ENCODE data around the gene CORO1A. TPM values are rescaled to one million over a fixed set of nuclear protein-coding genes. Genes with fewer than 3 reads are reported as not detected.

Gene CORO1A
- total RNA-seq, 1 experiment from 2014 or later = 10.3 TPM

- Histone ChIP-seq H3K27ac (ENCODE audit: low read length) (no peak overlapping the region), H2AFZ (ENCODE audit: low read length) (no peak overlapping the region), H3K9me2 (replicated peaks; ENCODE audit: low read length) (no peaks in the 10 kb centered on the region), H3K4me3 (ENCODE audit: low read length) (no peak overlapping the region), H3K9me3 (ENCODE audit: low read length) (no peaks in the 10 kb centered on the region), H4K20me1 (ENCODE audit: low read length) (no peaks in the 10 kb centered on the region), H3K79me2 (ENCODE audit: low read length) (no peaks in the 10 kb centered on the region), H3F3A (ENCODE audit: low read length, unreplicated experiment) (no peaks in the 10 kb centered on the region), H3K4me2 (ENCODE audit: low read length) (no peak overlapping the region), H3K36me3 (ENCODE audit: low read depth, low read length) (no peaks in the 10 kb centered on the region), H3K27me3 (ENCODE audit: low read length) (no peaks in the 10 kb centered on the region), H3K4me1 (ENCODE audit: insufficient read depth, low read length) (no peaks in the 10 kb centered on the region), H3K9ac (ENCODE audit: low read length) (no peak overlapping the region)
- ChIA-PET CTCF (no interaction called here), POLR2A (ENCODE audit: unreplicated experiment) (no interaction called here)
- TF ChIP-seq EZH2phosphoT487 (IDR thresholded peaks at IDR 0.05; ENCODE audit: borderline replicate concordance, low read length) = no peak
- no peak for TF ChIP-seq CTCF (conservative IDR thresholded peaks at IDR 0.05; ENCODE audit: low read depth, low read length)
- TF ChIP-seq EZH2 (IDR thresholded peaks at IDR 0.05; ENCODE audit: low read length, unreplicated experiment) = no peak
- no TSS peak for BruUV-seq (replicated peaks)
- intact Hi-C loops (cut with micrococcal nuclease) = no loop called here
- no peak for ATAC-seq
- no peak for DNase-seq
Measured at GRCh38 chr16:30144917-30145316, 38.5 kb upstream of the CORO1A start.

GRCh38 chr16:30145657-30146056 lies 37.7 kb upstream of the CORO1A start:
- Histone ChIP-seq H3K79me2 (ENCODE audit: low read length) (no peaks in the 10 kb centered on the region), H2AFZ (ENCODE audit: low read length) (no peak overlapping the region), H3K27ac (ENCODE audit: low read length) (no peak overlapping the region), H3K4me3 (ENCODE audit: low read length) (no peak overlapping the region), H3K9me3 (ENCODE audit: low read length) (no peaks in the 10 kb centered on the region), H3K36me3 (ENCODE audit: low read depth, low read length) (no peaks in the 10 kb centered on the region), H3K9me2 (replicated peaks; ENCODE audit: low read length) (no peaks in the 10 kb centered on the region), H3K4me1 (ENCODE audit: insufficient read depth, low read length) (no peaks in the 10 kb centered on the region), H3K4me2 (ENCODE audit: low read length) (no peak overlapping the region), H3K27me3 (ENCODE audit: low read length) (no peaks in the 10 kb centered on the region), H4K20me1 (ENCODE audit: low read length) (no peaks in the 10 kb centered on the region), H3F3A (ENCODE audit: low read length, unreplicated experiment) (no peaks in the 10 kb centered on the region), H3K9ac (ENCODE audit: low read length) (no peak overlapping the region)
- TF ChIP-seq EZH2phosphoT487 (IDR thresholded peaks at IDR 0.05; ENCODE audit: borderline replicate concordance, low read length) (no peak), CTCF (conservative IDR thresholded peaks at IDR 0.05; ENCODE audit: low read depth, low read length) (no peak), EZH2 (IDR thresholded peaks at IDR 0.05; ENCODE audit: low read length, unreplicated experiment) (no peak)
- intact Hi-C loops (cut with micrococcal nuclease) = no loop called here
- no TSS peak for BruUV-seq (replicated peaks)
- DNase-seq (no peak), ATAC-seq (no peak)
- ChIA-PET POLR2A (ENCODE audit: unreplicated experiment) (no interaction called here), CTCF (no interaction called here)

- Histone ChIP-seq H3K27ac (ENCODE audit: low read length) (no peak overlapping the region), H3K36me3 (ENCODE audit: low read depth, low read length) (no peaks in the 10 kb centered on the region), H3K79me2 (ENCODE audit: low read length) (no peaks in the 10 kb centered on the region), H3K9ac (ENCODE audit: low read length) (no peak overlapping the region), H3K4me1 (ENCODE audit: insufficient read depth, low read length) (no peaks in the 10 kb centered on the region), H3K27me3 (ENCODE audit: low read length) (no peaks in the 10 kb centered on the region), H3K4me2 (ENCODE audit: low read length) (no peak overlapping the region), H3K9me3 (ENCODE audit: low read length) (no peaks in the 10 kb centered on the region), H2AFZ (ENCODE audit: low read length) (no peak overlapping the region), H3F3A (ENCODE audit: low read length, unreplicated experiment) (no peaks in the 10 kb centered on the region), H3K4me3 (ENCODE audit: low read length) (no peak overlapping the region), H4K20me1 (ENCODE audit: low read length) (no peaks in the 10 kb centered on the region), H3K9me2 (replicated peaks; ENCODE audit: low read length) (no peaks in the 10 kb centered on the region)
- intact Hi-C loops (cut with micrococcal nuclease) = no loop called here
- no TSS peak for BruUV-seq (replicated peaks)
- TF ChIP-seq EZH2phosphoT487 (IDR thresholded peaks at IDR 0.05; ENCODE audit: borderline replicate concordance, low read length) = no peak
- no peak for TF ChIP-seq CTCF (conservative IDR thresholded peaks at IDR 0.05; ENCODE audit: low read depth, low read length)
- no peak for TF ChIP-seq EZH2 (IDR thresholded peaks at IDR 0.05; ENCODE audit: low read length, unreplicated experiment)
- ChIA-PET POLR2A (ENCODE audit: unreplicated experiment) (no interaction called here), CTCF (no interaction called here)
- ATAC-seq (no peak), DNase-seq (no peak)
Measured at GRCh38 chr16:30147843-30148510, 35.4 kb upstream of the CORO1A start.

Data from PC-3 (cell line).